Measurements from ENCODE around the gene GPANK1. TPM values are rescaled to one million over a fixed set of nuclear protein-coding genes. Genes with fewer than 3 reads are reported as not detected.

The GPANK1 gene
- polyA plus RNA-seq, 4 donors: 25.2 to 33.9 (median 29.5) TPM

GRCh38 chr6:31663961-31664789 is 622 bp downstream of the GPANK1 start:
- no peak for DNase-seq (ENCODE audit: low read depth in 4 of 4, low spot score in 2 of 4)

GRCh38 chr6:31663126-31663960 is 1.5 kb downstream of the GPANK1 start:
- no peak for DNase-seq (ENCODE audit: low read depth in 4 of 4, low spot score in 2 of 4)

- DNase-seq (ENCODE audit: low read depth in 4 of 4, low spot score in 2 of 4): no peak
Measured at GRCh38 chr6:31662124-31662723, 2.6 kb downstream of the GPANK1 start.

- DNase-seq (ENCODE audit: low read depth in 4 of 4, low spot score in 2 of 4): no peak
Measured at GRCh38 chr6:31661262-31662123, 3.3 kb downstream of the GPANK1 start.

GRCh38 chr6:31660381-31661261 is 4.2 kb downstream of the GPANK1 start, which contains the start of gene C6orf47:
Gene C6orf47, minus strand, starts transcription at chr6:31660778. Its CDS starts 831 bp downstream, at chr6:31659947.
- peak in 3 of 4 donors; percentile 65 to 80 (median 76) for DNase-seq (ENCODE audit: low read depth in 4 of 4, low spot score in 2 of 4)

- no peak for DNase-seq (ENCODE audit: low read depth in 4 of 4, low spot score in 2 of 4)
Measured at GRCh38 chr6:31659649-31660380, 5.0 kb downstream of the GPANK1 start.

- DNase-seq (ENCODE audit: low read depth in 4 of 4, low spot score in 2 of 4): no peak
Measured at GRCh38 chr6:31658983-31659648, 5.7 kb downstream of the GPANK1 start.

GRCh38 chr6:31658158-31658688 is 6.6 kb downstream of the GPANK1 start:
- DNase-seq (ENCODE audit: low read depth in 4 of 4, low spot score in 2 of 4): no peak

- no peak for DNase-seq (ENCODE audit: low read depth in 4 of 4, low spot score in 2 of 4)
Measured at GRCh38 chr6:31657406-31658157, 7.2 kb downstream of the GPANK1 start.

GRCh38 chr6:31655349-31656237 is 9.2 kb downstream of the GPANK1 start, which contains the start of gene APOM:
Gene APOM, plus strand, starts transcription at chr6:31655894. Its CDS starts 73 bp downstream, at chr6:31655967.
- no peak for DNase-seq (ENCODE audit: low read depth in 4 of 4, low spot score in 2 of 4)

- DNase-seq (ENCODE audit: low read depth in 4 of 4, low spot score in 2 of 4): no peak
Measured at GRCh38 chr6:31654574-31655348, 10.0 kb downstream of the GPANK1 start.

- DNase-seq (ENCODE audit: low read depth in 4 of 4, low spot score in 2 of 4): peak in 1 of 4 donors; percentile 93
Measured at GRCh38 chr6:31652925-31653724, 11.7 kb downstream of the GPANK1 start.

GRCh38 chr6:31651602-31652191 is 13.1 kb downstream of the GPANK1 start:
- DNase-seq (ENCODE audit: low read depth in 4 of 4, low spot score in 2 of 4): no peak

GRCh38 chr6:31645325-31645724 is 19.5 kb downstream of the GPANK1 start:
- no peak for DNase-seq (ENCODE audit: low read depth in 4 of 4, low spot score in 2 of 4)
